ENCODE measurements around the gene CNFN. TPM values are rescaled to one million over a fixed set of nuclear protein-coding genes. Genes with fewer than 3 reads are reported as not detected.

CNFN gene, protein sequence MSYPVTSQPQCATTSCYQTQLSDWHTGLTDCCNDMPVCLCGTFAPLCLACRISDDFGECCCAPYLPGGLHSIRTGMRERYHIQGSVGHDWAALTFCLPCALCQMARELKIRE
- total RNA-seq, result 0.89 TPM in 1 of 3 replicates, not detected in the others
- long read RNA-seq, result 0 reads

DNA sequence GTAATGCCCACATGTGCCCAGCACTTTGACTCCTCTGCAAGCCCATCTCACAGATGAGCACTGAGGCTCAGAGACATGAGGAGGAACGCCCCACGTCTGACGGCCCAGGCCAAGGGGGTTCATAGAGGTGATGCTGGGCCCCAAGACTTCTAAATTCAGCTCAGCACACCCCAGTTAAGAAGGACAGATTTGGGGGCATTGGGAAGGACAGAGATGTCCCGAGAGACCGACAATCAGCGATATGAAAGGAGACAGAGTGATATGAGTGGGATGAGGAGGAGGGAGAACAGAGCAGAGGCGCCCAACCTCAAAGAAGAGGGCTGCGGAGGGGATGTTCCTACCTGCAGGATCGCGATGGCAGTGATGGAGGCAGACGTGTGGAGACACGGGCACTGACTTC is at the start of gene CNFN:
TSS of gene CNFN (minus strand) at position 399 of the 400 bp plus-strand sequence. CDS start 1,260 bp downstream, outside the sequence.
- H3K9me3 Mint-ChIP-seq (ENCODE audit: low read depth), result no peaks in the 10 kb centered on the region
- no peak for DNase-seq (ENCODE audit: low spot score)
- peaks cover 6% of the 10 kb centered on the region for H3K4me1 Mint-ChIP-seq (ENCODE audit: low read depth)
- peaks cover 2% of the 10 kb centered on the region for H3K36me3 Mint-ChIP-seq (ENCODE audit: low read depth)
- H3K27me3 Mint-ChIP-seq (ENCODE audit: low read depth), result peaks cover 26% of the 10 kb centered on the region
- TF ChIP-seq, protein P1, sequence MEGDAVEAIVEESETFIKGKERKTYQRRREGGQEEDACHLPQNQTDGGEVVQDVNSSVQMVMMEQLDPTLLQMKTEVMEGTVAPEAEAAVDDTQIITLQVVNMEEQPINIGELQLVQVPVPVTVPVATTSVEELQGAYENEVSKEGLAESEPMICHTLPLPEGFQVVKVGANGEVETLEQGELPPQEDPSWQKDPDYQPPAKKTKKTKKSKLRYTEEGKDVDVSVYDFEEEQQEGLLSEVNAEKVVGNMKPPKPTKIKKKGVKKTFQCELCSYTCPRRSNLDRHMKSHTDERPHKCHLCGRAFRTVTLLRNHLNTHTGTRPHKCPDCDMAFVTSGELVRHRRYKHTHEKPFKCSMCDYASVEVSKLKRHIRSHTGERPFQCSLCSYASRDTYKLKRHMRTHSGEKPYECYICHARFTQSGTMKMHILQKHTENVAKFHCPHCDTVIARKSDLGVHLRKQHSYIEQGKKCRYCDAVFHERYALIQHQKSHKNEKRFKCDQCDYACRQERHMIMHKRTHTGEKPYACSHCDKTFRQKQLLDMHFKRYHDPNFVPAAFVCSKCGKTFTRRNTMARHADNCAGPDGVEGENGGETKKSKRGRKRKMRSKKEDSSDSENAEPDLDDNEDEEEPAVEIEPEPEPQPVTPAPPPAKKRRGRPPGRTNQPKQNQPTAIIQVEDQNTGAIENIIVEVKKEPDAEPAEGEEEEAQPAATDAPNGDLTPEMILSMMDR (IDR thresholded peaks at IDR 0.05), result no peak
- no peak within 1 kb of the TSS for H3K4me3 Mint-ChIP-seq (ENCODE audit: unreplicated experiment)
- no peak within 1 kb of the TSS for H3K27ac Mint-ChIP-seq (ENCODE audit: unreplicated experiment)

DNA sequence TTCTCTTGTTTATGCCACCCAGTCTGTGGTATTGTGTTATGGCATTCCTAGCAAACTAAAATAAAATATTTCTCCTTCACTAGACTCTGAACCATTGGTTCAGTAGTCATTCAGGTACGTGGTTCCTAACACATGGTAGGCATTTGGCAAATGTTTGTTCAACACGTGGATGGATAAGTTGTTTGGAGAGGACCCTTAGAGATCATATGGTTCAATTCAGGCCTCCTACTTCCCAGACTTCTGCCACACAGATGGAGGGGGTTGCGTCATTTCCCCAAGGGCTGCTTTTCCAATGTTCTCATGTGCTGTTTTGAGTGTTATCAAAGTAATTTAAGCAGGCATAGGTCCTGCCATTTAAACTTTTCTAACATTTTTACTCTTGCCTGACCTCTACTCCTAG is 45.9 kb upstream of the CNFN start:
- H3K9me3 Mint-ChIP-seq (ENCODE audit: low read depth), result no peaks in the 10 kb centered on the region
- TF ChIP-seq, protein P1 (IDR thresholded peaks at IDR 0.05), result no peak
- no peak for DNase-seq (ENCODE audit: low spot score)

DNA sequence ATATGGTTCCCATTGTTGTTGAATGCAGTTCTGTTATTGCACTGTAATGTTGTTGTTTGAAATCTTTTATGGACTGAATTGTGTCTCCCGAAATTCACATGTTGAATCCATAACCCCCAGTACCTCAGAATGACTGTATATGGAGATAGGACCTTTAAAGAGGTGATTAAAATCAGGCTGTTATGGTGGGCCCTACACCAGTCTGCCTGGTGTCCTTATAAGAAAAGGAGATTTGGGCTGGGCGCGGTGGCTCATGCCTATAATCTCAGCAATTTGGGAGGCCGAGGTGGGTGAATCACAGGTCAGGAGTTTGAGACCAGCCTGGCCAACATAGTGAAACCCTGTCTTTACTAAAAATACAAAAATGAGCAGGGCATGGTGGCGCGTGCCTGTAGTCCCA is 45.2 kb upstream of the CNFN start:
- H3K27ac Mint-ChIP-seq (ENCODE audit: unreplicated experiment), result no peak overlapping the region
- H3K4me1 Mint-ChIP-seq (ENCODE audit: low read depth), result peaks cover 9% of the 10 kb centered on the region
- TF ChIP-seq, protein P1 (IDR thresholded peaks at IDR 0.05), result no peak

More for the DNA sequence above, 45.9 kb upstream of the CNFN start:
- Mint-ChIP-seq H3K4me3 (ENCODE audit: unreplicated experiment) (no peak overlapping the region), H3K27ac (ENCODE audit: unreplicated experiment) (no peak overlapping the region), H3K27me3 (ENCODE audit: low read depth) (peaks cover 1% of the 10 kb centered on the region), H3K36me3 (ENCODE audit: low read depth) (no peaks in the 10 kb centered on the region), H3K4me1 (ENCODE audit: low read depth) (peaks cover 12% of the 10 kb centered on the region)

DNA sequence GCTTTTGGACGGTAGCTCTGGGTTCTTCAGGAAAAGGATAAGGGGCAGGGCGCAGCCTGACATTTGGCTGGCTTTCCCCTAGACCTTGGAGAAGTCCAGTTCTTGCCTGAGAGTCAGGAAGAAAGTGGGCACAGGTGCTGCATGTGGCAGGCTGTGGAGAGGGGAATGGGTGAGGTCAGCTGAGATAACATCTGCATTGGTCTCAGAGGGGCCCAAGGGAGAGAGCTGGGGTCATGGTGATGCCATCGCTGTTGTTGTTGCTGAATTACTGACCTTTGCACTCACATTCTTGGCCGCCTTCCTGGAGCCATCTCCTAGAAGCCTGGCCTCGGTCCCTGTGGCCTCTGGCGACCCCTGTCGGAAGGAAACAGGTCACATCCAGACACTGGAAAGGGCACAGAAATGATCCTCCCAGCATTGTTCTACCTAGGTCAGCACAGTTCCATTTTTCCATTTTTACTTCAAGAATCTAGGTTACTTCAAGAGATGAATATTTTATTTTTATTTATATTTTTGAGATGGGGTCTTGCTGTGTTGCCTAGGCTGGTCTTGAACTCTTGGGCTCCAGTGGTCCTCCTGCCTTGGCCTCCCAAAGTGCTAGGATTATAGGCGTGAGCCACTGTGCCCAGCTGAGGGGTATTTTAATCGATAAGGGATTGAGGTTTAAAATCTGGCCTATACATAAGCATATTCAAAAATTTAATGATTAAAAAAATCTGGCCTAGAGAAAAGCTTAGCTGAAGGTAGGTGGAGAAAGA is 43.6 kb upstream of the CNFN start:
- DNase-seq (ENCODE audit: low spot score), result no peak

More for the DNA sequence above, 45.2 kb upstream of the CNFN start:
- H3K36me3 Mint-ChIP-seq (ENCODE audit: low read depth), result no peaks in the 10 kb centered on the region
- no peaks in the 10 kb centered on the region for H3K9me3 Mint-ChIP-seq (ENCODE audit: low read depth)
- H3K4me3 Mint-ChIP-seq (ENCODE audit: unreplicated experiment), result no peak overlapping the region
- DNase-seq (ENCODE audit: low spot score), result no peak
- no peaks in the 10 kb centered on the region for H3K27me3 Mint-ChIP-seq (ENCODE audit: low read depth)

DNA sequence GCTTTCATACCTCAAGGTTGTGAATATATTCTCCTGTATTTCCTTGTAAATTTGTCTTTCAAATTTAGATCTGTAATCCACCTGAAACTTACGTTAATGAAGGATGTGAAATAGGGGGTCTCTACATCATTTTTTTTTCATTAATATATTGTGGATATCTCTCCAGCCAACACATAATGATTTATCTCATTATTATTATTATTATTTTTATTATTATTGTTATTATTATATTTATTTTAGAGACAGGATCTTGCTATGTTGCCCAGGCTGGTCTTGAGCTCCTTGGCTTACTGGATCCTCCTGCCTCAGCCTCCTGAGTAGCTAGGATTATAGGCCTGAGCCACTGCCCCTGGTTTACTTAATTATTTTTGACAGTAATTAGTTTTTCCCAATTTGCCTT is 41.4 kb upstream of the CNFN start:
- Mint-ChIP-seq H3K27ac (ENCODE audit: unreplicated experiment) (no peak overlapping the region), H3K4me3 (ENCODE audit: unreplicated experiment) (no peak overlapping the region), H3K27me3 (ENCODE audit: low read depth) (no peaks in the 10 kb centered on the region), H3K9me3 (ENCODE audit: low read depth) (no peaks in the 10 kb centered on the region), H3K4me1 (ENCODE audit: low read depth) (peaks cover 5% of the 10 kb centered on the region), H3K36me3 (ENCODE audit: low read depth) (no peaks in the 10 kb centered on the region)
- no peak for DNase-seq (ENCODE audit: low spot score)
- TF ChIP-seq, protein P1 (IDR thresholded peaks at IDR 0.05), result no peak

More for the DNA sequence above, 43.6 kb upstream of the CNFN start:
- H3K27ac Mint-ChIP-seq (ENCODE audit: unreplicated experiment), result no peak overlapping the region
- TF ChIP-seq, protein P1 (IDR thresholded peaks at IDR 0.05), result peak; percentile 74
- peaks cover 8% of the 10 kb centered on the region for H3K4me1 Mint-ChIP-seq (ENCODE audit: low read depth)
- no peaks in the 10 kb centered on the region for H3K27me3 Mint-ChIP-seq (ENCODE audit: low read depth)
- H3K36me3 Mint-ChIP-seq (ENCODE audit: low read depth), result no peaks in the 10 kb centered on the region
- H3K9me3 Mint-ChIP-seq (ENCODE audit: low read depth), result no peaks in the 10 kb centered on the region
- no peak overlapping the region for H3K4me3 Mint-ChIP-seq (ENCODE audit: unreplicated experiment)

All from chondrocyte (in vitro differentiated cells).